Measurements from ENCODE around the gene LIMS1. TPM values are rescaled to one million over a fixed set of nuclear protein-coding genes. Genes with fewer than 3 reads are reported as not detected.
A peak's percentile ranks its signal among the peaks of the same experiment; 100 is the strongest.
"Not testable (repeated sequence)": the region's sequence is repeated elsewhere in the genome, so short reads cannot be mapped to it uniquely, and the experiment has no call there.

Gene LIMS1
- total RNA-seq, 2 experiments from 2014 or later: 46.2 to 52.1 TPM

DNA sequence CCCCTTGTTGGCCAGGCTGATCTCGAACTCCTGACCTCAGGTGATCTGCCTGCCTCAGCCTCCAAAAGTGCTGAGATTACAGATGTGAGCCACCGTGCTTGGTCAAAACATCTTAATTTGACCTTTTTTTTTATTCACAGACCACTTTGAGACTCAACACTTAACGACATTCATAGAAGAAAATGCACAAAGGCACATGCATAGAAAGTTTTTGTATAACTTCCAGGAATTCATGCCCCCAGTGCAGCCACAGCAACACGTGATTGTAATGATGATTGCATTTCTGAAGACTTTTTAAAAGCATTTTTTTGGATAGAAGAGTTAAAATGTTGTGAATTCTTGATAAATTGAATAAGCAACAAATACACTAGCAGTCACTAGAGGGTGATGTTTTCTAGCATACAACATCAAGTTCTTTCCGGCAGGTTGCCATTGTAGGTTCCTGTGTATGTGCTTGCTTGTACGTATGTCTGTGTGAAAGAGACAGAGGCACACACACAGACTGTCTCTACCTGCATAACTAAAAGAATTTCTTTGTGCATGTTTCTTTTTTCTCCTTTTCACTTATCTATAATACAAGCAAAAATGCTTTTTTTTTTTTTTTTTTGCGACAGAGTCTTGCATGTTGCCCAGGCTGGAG is 63.0 kb downstream of the LIMS1 start:
- H3K27me3 Mint-ChIP-seq, POLR2A ChIA-PET, H3K4me3 Mint-ChIP-seq, H3K9me3 Mint-ChIP-seq, H3K27ac Mint-ChIP-seq, H3K36me3 Mint-ChIP-seq, DNase-seq: not testable (repeated sequence)
- H3K4me1 Mint-ChIP-seq: peaks cover 27% of the 10 kb centered on the region
- ATAC-seq (ENCODE audit: low read depth): peak; percentile 76

DNA sequence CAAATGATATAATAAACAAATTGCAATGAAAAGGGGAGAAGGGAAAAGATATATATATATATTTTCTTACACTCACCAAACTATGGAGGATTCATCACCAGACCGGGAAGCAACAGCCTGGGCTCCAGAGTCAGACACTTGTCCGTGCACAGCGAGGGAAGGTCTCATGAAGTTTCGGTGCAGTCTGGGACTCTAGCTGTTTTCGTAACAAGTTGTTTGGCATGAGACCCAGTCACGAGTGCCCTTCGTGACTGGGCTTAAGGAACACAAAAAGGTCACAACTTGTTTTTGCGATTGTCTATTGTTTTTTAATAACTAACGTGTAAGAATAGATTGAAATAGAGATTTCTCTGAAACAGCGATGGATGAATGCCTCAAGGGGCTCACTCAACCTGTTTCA is 66.9 kb downstream of the LIMS1 start:
- H3K36me3 Mint-ChIP-seq; H3K27ac Mint-ChIP-seq; POLR2A ChIA-PET; DNase-seq; H3K4me3 Mint-ChIP-seq; ATAC-seq (ENCODE audit: low read depth); H3K9me3 Mint-ChIP-seq; H3K27me3 Mint-ChIP-seq: not testable (repeated sequence)
- peaks cover 21% of the 10 kb centered on the region for H3K4me1 Mint-ChIP-seq

DNA sequence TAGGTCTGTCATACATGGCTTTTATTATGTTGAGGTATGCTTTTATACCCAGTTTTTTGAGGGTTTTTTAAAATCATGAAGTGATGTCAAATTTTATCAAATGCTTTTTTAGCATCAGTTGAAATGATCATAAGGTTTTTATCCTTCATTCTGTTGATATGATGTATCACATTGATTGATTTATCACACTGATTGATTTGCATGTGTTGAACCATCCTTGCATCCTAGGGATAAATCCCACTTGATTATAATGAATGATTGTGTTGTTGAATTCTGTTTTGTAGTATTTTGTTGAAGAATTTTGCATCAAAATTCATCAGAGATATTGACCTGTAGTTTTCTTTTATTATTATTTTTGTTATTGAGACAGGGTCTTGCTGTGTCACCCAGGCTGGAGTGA is 68.2 kb downstream of the LIMS1 start:
- Mint-ChIP-seq H3K36me3 (no peaks in the 10 kb centered on the region), H3K27ac (no peak overlapping the region), H3K4me1 (peaks cover 17% of the 10 kb centered on the region), H3K9me3 (no peaks in the 10 kb centered on the region), H3K4me3 (no peak overlapping the region), H3K27me3 (no peaks in the 10 kb centered on the region)
- POLR2A ChIA-PET: no interaction called here
- DNase-seq (no peak), ATAC-seq (ENCODE audit: low read depth) (no peak)

DNA sequence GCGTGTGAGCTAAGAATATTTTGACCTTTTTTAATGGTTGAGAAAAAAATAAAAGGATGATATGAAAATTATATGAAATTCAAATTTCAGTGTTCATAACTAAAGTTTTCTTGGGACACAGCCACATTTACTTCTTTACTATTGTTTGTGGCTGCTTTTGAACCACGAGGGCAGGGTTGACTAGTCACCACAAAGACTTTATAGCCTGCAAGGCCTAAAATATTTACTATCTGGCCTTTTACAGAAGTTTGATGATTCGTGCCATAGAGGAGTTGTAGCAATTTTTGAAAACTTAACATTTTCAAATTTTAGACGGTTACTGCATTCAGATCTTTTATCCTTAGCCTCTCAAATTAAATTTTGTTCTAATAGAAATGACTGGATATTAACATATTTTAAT is 69.9 kb downstream of the LIMS1 start:
- Mint-ChIP-seq H3K9me3 (no peaks in the 10 kb centered on the region), H3K36me3 (no peaks in the 10 kb centered on the region), H3K27me3 (no peaks in the 10 kb centered on the region), H3K27ac (no peak overlapping the region), H3K4me3 (no peak overlapping the region), H3K4me1 (peaks cover 22% of the 10 kb centered on the region)
- POLR2A ChIA-PET: no interaction called here
- no peak for ATAC-seq (ENCODE audit: low read depth)
- no peak for DNase-seq

DNA sequence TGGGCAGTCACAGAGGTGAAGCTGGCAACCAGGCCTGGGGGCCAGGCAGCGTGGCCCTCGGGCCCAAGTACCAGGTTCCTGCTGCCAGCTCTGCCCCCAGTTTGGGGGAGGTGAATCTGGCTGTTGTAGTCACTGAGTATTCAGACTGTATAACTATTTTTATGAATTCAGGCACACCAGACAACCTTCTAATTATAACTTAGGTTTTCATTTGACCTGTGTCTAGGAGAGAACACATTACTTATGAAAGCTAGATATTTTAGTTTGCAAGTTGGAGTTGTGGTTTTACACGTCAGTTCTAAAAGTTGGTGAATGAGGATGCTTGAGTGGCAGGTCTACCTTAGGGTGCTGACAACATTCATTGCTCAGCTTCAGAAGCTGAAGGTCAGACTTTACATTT is 71.7 kb downstream of the LIMS1 start:
- peaks cover 27% of the 10 kb centered on the region for H3K4me1 Mint-ChIP-seq
- H3K36me3 Mint-ChIP-seq: no peaks in the 10 kb centered on the region
- ATAC-seq (ENCODE audit: low read depth) (no peak), DNase-seq (no peak)
- POLR2A ChIA-PET: interaction anchor here (0.5 kb wide), 1 partner anchor 31 kb away, joined by 3 read pairs; no protein-coding TSS in a partner anchor
- H3K27ac Mint-ChIP-seq: no peak overlapping the region
- no peak overlapping the region for H3K4me3 Mint-ChIP-seq
- H3K9me3 Mint-ChIP-seq: no peaks in the 10 kb centered on the region
- no peaks in the 10 kb centered on the region for H3K27me3 Mint-ChIP-seq

DNA sequence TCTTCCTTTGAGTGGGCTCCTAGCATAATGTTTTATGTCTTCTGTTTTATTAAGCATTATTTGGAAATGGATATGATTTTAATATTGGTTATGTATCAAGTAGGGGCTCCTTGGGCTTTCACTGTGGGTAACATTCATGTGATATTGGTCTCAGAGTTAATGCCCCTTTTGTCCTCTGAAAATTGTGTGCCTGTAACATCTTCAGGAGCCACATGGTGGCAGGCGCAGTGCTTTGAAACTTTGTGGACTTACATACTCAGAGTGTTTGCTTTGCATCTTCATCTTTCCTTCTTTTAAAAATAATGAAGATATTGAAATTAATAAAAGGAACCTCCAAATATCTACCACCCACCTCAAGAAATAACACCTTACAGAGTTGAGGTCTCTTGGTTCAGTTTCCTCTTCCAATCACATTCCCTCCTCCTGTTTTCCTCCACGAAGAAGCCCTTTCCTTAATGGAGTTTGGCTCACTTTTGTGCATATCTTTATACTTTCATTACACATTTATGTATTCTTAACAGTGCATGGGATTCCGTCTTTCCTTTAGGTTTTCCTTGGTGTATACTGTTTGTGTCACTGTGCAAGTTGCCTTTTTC is 73.5 kb downstream of the LIMS1 start:
- no peak for DNase-seq
- Mint-ChIP-seq H3K27me3 (no peaks in the 10 kb centered on the region), H3K9me3 (no peaks in the 10 kb centered on the region), H3K4me3 (no peak overlapping the region), H3K4me1 (peaks cover 35% of the 10 kb centered on the region), H3K27ac (no peak overlapping the region), H3K36me3 (no peaks in the 10 kb centered on the region)
- POLR2A ChIA-PET: interaction anchor here (1.2 kb wide), 1 partner anchor 13 kb away, joined by 3 read pairs; no protein-coding TSS in a partner anchor
- peak; percentile 54 for ATAC-seq (ENCODE audit: low read depth)

DNA sequence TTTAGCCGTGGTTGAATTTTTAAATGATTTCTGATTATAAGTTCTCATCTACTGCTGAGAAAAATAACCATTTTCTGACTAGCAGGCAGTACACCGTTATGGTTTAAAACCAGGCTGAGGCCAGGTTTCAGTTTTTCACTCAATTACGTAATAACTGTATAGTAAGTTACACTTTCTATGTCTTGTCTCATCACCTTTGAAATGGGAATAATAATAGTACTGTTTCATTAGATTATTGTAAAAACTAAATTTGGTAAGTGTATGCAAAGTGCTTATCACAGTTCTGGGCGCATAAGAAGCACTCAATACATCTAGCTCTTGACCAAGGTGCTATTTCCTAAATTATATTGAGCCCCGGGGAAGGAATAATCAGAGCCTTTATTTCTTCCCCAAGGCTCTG is 76.8 kb downstream of the LIMS1 start:
- no peaks in the 10 kb centered on the region for H3K9me3 Mint-ChIP-seq
- H3K27ac Mint-ChIP-seq: no peak overlapping the region
- H3K27me3 Mint-ChIP-seq: no peaks in the 10 kb centered on the region
- peaks cover 37% of the 10 kb centered on the region for H3K4me1 Mint-ChIP-seq
- H3K36me3 Mint-ChIP-seq: peaks cover 1% of the 10 kb centered on the region
- POLR2A ChIA-PET: no interaction called here
- ATAC-seq (ENCODE audit: low read depth) (no peak), DNase-seq (no peak)
- no peak overlapping the region for H3K4me3 Mint-ChIP-seq

DNA sequence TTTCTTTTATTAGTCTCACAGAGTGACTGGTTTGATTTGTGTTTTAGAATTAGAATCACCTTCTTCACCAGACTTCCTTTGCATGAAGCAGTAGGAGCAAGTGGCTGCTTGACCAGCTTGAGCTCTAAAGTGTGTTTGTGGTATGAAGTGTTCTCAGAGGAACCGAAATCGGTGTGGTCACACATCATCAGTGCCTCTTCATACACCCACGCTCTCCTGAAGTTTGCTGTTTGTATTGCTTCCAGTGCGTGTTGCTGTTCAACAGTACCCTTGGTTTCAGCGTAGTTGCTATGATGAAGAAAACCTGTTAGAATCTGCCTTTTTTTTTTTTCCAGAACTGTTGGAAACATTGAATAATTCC is 77.9 kb downstream of the LIMS1 start:
- POLR2A ChIA-PET: interaction anchor here (0.6 to 1.3 kb wide), 3 partner anchors 9 to 17 kb away, joined by 3 read pairs; no protein-coding TSS in a partner anchor
- H3K9me3 Mint-ChIP-seq: no peaks in the 10 kb centered on the region
- H3K36me3 Mint-ChIP-seq: peaks cover 1% of the 10 kb centered on the region
- H3K27me3 Mint-ChIP-seq: no peaks in the 10 kb centered on the region
- no peak overlapping the region for H3K27ac Mint-ChIP-seq
- ATAC-seq (ENCODE audit: low read depth) (no peak), DNase-seq (no peak)
- no peak overlapping the region for H3K4me3 Mint-ChIP-seq
- H3K4me1 Mint-ChIP-seq: peaks cover 40% of the 10 kb centered on the region

DNA sequence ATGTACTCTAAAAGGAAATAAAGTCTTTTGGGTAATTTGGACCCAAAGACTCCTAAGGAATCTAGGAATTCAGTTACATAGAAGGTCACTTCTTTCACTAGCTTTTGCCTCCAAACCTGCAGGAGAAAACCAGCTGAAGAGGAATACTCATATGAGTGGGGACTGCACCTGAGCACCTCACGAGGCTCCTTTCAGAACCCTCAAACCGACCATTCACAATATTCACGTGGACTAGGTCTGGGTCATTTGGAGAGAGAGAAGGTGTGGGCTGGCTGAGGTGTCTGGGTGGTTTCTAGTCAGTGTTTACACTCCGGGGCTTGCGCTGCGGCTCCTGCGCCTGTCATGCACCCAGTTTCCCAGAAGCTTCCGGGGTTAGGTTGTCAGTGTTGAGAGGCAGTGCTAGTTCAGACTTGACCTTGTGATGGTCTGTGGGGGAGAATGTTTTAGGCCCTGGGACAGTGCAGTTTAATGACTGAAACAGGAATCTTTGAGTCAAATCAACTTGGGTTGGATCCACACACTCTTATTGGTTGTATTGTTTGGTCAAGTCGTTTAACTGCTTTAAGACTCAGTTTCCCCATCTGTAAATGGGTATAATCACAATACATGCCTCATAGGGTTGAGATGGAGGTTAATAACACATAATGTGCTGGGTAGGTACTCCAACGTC is 78.4 kb downstream of the LIMS1 start:
- Mint-ChIP-seq H3K9me3 (no peaks in the 10 kb centered on the region), H3K4me3 (no peak overlapping the region), H3K36me3 (peaks cover 1% of the 10 kb centered on the region), H3K27me3 (no peaks in the 10 kb centered on the region), H3K4me1 (peaks cover 41% of the 10 kb centered on the region), H3K27ac (peak overlapping the region; percentile 47)
- ATAC-seq (ENCODE audit: low read depth) (no peak), DNase-seq (no peak)
- POLR2A ChIA-PET: interaction anchor here (0.9 to 1.3 kb wide), 2 partner anchors 13 to 17 kb away, joined by 3 read pairs; no protein-coding TSS in a partner anchor

DNA sequence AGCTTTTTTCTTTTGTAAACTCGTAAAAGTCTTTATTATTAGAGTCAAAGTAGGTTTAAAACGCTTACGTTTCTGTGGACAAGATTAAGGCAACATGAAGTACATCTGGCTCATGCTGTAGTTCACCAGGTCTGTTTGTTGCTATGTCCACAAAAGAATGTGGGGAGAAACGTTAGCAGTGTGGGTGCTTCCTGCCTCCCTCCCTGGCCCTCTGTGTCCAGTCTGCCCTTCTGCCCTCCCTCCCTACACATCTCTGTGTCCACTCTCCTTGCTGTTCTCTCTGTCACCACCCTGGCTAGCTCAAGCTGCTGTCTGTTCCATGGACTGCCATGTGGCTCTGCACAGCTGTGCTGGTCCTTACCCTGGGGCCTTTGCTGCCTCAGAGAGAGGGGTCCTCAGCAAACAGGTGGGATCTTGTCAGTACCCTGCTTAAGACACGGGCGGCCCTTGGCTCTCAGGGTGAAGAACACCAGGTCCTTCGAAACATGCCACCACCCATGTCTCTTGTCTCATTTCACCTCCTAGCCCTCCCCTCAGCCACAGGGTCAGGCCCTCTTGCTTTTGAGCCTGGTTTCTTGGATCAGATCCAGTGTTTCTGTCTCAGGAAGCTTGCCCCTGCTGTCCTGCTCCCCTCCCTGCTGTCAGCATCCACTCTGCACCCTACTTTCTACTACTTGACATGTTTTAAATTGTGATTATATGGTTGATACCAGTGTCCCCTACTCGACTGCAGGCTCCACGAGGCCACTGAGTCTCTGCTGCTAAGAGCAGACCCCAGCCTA is 79.2 kb downstream of the LIMS1 start:
- Mint-ChIP-seq H3K9me3 (no peaks in the 10 kb centered on the region), H3K4me3 (no peak overlapping the region), H3K36me3 (peaks cover 1% of the 10 kb centered on the region), H3K4me1 (peaks cover 48% of the 10 kb centered on the region), H3K27me3 (no peaks in the 10 kb centered on the region), H3K27ac (peak overlapping the region; percentile 22)
- POLR2A ChIA-PET: no interaction called here
- ATAC-seq (ENCODE audit: low read depth) (no peak), DNase-seq (no peak)

DNA sequence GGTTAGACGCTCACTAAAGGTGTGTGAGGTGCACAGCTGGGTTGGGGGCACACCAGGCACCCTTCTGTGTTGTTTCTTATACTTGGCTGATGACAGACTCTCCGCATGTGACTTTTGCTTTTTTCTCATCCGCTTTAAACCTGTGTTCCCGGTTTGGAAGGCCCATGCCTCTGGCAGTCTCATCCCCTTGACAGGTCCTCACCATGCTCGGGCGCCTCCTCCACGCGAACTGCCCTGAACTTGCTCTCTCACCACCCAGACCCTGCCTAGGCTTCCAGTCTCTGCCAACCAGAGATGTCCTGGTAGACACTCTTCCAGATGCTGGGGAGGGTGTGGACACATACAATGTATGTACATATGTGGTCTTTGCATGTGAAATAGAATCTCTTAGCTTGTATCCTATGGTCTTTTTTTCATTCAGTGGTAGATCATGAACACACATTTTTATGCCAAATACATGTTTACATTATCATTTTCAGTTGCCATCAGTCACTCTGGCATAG is 79.8 kb downstream of the LIMS1 start:
- POLR2A ChIA-PET: no interaction called here
- H3K36me3 Mint-ChIP-seq: peaks cover 1% of the 10 kb centered on the region
- peak overlapping the region; percentile 37 for H3K27ac Mint-ChIP-seq
- no peaks in the 10 kb centered on the region for H3K27me3 Mint-ChIP-seq
- H3K4me3 Mint-ChIP-seq: no peak overlapping the region
- ATAC-seq (ENCODE audit: low read depth) (no peak), DNase-seq (no peak)
- no peaks in the 10 kb centered on the region for H3K9me3 Mint-ChIP-seq
- peaks cover 46% of the 10 kb centered on the region for H3K4me1 Mint-ChIP-seq

DNA sequence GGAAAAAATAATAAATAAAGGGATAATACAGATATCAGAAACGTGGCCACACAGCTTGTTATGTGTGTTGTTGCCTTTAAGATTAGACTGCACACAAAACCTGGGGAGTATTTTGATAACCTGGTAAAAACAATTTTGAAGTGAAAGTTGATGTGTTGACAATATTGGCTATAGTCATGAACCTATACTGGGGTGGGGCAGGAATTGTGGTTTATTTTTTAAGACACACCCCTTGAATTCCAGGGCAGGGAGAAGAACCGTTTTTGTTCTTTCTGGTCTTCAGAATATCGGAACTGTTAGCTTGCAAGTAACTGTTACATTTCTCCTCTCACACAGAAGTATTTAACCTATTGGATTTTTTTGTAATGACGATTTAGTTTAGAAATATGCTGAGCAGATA is 80.4 kb downstream of the LIMS1 start:
- Mint-ChIP-seq H3K9me3 (no peaks in the 10 kb centered on the region), H3K27ac (no peak overlapping the region), H3K4me3 (no peak overlapping the region), H3K36me3 (peaks cover 1% of the 10 kb centered on the region), H3K4me1 (peaks cover 49% of the 10 kb centered on the region), H3K27me3 (no peaks in the 10 kb centered on the region)
- ATAC-seq (ENCODE audit: low read depth) (no peak), DNase-seq (no peak)
- POLR2A ChIA-PET: interaction anchor here (1.0 kb wide), 1 partner anchor 104 kb away, joined by 4 read pairs; the partner anchor contains the start of gene RANBP2

DNA sequence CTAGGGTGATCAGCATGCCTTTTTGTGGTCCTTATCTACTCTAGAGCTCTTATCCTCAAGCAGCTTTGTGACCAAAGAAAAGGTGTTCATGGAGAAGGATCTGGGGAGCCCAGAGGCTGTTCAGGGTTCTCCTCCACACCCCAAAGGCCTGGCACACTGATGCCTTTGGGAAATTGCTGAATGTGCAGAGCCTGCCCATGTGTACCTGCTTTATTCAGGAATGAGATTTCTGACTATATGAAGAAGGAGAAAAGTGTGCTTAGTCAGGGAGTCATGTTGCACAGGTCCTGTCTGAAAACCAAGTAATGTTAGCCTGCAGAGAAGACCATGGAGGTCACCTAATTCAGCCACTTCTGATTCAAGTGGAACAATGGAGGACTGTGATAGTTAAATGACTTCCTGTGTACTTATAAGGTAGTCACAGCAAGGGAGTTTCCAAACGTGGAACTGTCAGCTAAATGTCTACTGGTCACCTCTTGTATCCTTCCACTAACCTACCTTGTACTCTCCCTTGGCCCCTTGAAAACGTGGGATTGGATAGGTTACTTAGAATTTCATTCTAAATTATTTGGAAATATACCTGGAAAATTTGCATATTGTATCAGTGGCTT is 81.3 kb downstream of the LIMS1 start:
- peaks cover 1% of the 10 kb centered on the region for H3K36me3 Mint-ChIP-seq
- H3K9me3 Mint-ChIP-seq: no peaks in the 10 kb centered on the region
- no peak overlapping the region for H3K4me3 Mint-ChIP-seq
- no peak overlapping the region for H3K27ac Mint-ChIP-seq
- no peaks in the 10 kb centered on the region for H3K27me3 Mint-ChIP-seq
- peaks cover 57% of the 10 kb centered on the region for H3K4me1 Mint-ChIP-seq
- POLR2A ChIA-PET: interaction anchor here (1.0 kb wide), 1 partner anchor 103 kb away, joined by 4 read pairs; the partner anchor contains the start of gene RANBP2
- ATAC-seq (ENCODE audit: low read depth) (peak; percentile 40), DNase-seq (no peak)
